HL-60 (cell line): ENCODE measurements around the gene ETV6.

Source experiments
- CTCF ChIP-seq: IDR thresholded peaks from one replicate; pipeline ENCODE4 v1.5.1; 2011; ENCODE audit warnings: low read length, control low read depth, inconsistent platforms; ENCODE audit not compliant: insufficient read depth
- TF ChIP-seq, protein P1 (sequence below): IDR thresholded peaks from 2 replicates; pipeline ENCODE4 v1.6.1; 2012; ENCODE audit warnings: low read depth; ENCODE audit not compliant: insufficient replicate concordance

GRCh38 chr12:11601647-11602046 is 47.8 kb upstream of the ETV6 start:
- no peak for TF ChIP-seq CTCF
- TF ChIP-seq, protein P1, sequence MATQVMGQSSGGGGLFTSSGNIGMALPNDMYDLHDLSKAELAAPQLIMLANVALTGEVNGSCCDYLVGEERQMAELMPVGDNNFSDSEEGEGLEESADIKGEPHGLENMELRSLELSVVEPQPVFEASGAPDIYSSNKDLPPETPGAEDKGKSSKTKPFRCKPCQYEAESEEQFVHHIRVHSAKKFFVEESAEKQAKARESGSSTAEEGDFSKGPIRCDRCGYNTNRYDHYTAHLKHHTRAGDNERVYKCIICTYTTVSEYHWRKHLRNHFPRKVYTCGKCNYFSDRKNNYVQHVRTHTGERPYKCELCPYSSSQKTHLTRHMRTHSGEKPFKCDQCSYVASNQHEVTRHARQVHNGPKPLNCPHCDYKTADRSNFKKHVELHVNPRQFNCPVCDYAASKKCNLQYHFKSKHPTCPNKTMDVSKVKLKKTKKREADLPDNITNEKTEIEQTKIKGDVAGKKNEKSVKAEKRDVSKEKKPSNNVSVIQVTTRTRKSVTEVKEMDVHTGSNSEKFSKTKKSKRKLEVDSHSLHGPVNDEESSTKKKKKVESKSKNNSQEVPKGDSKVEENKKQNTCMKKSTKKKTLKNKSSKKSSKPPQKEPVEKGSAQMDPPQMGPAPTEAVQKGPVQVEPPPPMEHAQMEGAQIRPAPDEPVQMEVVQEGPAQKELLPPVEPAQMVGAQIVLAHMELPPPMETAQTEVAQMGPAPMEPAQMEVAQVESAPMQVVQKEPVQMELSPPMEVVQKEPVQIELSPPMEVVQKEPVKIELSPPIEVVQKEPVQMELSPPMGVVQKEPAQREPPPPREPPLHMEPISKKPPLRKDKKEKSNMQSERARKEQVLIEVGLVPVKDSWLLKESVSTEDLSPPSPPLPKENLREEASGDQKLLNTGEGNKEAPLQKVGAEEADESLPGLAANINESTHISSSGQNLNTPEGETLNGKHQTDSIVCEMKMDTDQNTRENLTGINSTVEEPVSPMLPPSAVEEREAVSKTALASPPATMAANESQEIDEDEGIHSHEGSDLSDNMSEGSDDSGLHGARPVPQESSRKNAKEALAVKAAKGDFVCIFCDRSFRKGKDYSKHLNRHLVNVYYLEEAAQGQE = no peak
